SK-N-MC (cell line): ENCODE measurements around the gene TP53RK.
"Not testable (repeated sequence)": the region's sequence is repeated elsewhere in the genome, so short reads cannot be mapped to it uniquely, and the experiment has no call there.

Experiments used
- DNase-seq: peaks from one replicate; pipeline ENCODE4 v3.0.0-alpha.2; 2011; ENCODE audit warnings: low read depth, low spot score
- H3K27ac ChIP-seq: fragments of 200-600 bp; sonication (generic); 2 replicates; pipeline ENCODE4 v1.5.1; 2016; ENCODE audit warnings: mixed run types
- H3K36me3 ChIP-seq: fragments of 200-600 bp; sonication (generic); 2 replicates; pipeline ENCODE4 v1.6.1; 2017; ENCODE audit warnings: antibody characterized with exemption, low read length, mixed read lengths; ENCODE audit not compliant: insufficient read depth
- H3K4me3 ChIP-seq: fragments of 200-600 bp; sonication (generic); 2 replicates; pipeline ENCODE4 v1.5.1; 2016
- H3K9ac ChIP-seq: fragments of 200-600 bp; sonication (generic); 2 replicates; pipeline ENCODE4 v1.8.0; 2017; ENCODE audit warnings: mixed run types, mixed read lengths; ENCODE audit not compliant: insufficient read length
- H3K9me3 ChIP-seq: fragments of 200-600 bp; sonication (generic); 2 replicates; pipeline ENCODE4 v1.6.1; 2017; ENCODE audit warnings: low read depth, mild to moderate bottlenecking, antibody characterized with exemption, low read length, moderate library complexity, mixed read lengths
- EZH2 ChIP-seq: fragments of 200-600 bp; sonication (generic); IDR thresholded peaks from one replicate; pipeline ENCODE4 v1.6.1; 2017; ENCODE audit warnings: antibody characterized with exemption
- FOXP2 ChIP-seq: optimal IDR thresholded peaks from 2 replicates; pipeline ENCODE3; 2011; ENCODE audit warnings: mild to moderate bottlenecking, moderate library complexity; ENCODE audit not compliant: insufficient read depth; ENCODE audit errors: extremely low read length, control extremely low read depth
- POLR2AphosphoS5 ChIP-seq: IDR thresholded peaks from 2 replicates; pipeline ENCODE4 v1.6.1; 2012; ENCODE audit warnings: mild to moderate bottlenecking, low read depth, low read length, borderline replicate concordance

Gene TP53RK

GRCh38 chr20:46683011-46683667 is 6.1 kb downstream of the TP53RK start:
- Histone ChIP-seq H3K36me3 (peaks cover 26% of the 10 kb centered on the region), H3K27ac (no peak overlapping the region), H3K9me3 (no peaks in the 10 kb centered on the region), H3K4me3 (no peak overlapping the region), H3K9ac (no peak overlapping the region)
- DNase-seq = no peak
- TF ChIP-seq FOXP2 = no peak
- no peak for TF ChIP-seq POLR2AphosphoS5
- TF ChIP-seq EZH2 = no peak

DNA sequence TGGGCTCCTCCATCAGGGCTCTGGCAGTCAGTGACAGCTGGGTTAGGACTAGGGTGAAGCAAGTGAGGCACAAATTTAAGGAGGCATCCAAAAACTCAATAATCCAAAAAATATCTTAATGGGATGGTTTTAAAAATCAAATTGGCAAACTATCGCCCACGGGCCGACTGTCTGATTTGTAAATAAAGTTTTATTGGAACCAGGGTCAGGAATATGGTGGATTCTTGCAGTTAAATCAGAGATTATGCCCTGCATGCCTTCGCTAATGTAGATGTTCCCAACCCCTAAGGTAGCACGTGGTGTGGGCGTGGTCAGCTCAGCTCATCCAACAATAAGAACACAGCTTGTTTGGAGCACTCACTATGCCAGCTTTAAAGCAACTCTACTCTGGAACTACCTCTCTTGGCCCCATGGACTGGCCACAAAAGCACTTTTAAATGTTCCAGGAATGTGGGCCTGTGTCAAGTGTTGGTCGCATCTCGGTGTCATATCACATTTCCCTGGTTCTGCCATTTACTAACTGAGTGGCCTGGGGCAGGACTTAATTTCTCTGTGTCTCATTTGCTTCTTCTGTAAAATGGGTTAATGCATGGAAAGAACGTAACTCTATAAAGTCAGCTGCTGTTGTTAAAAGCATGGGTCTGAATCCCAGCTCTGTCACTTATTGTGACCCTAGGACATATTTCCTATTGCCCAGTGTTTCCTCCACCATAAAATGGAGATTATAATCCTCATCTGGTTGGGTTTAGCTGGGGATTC is 7.0 kb downstream of the TP53RK start:
- H3K9me3 ChIP-seq = no peaks in the 10 kb centered on the region
- no peak overlapping the region for H3K9ac ChIP-seq
- no peak for DNase-seq
- TF ChIP-seq FOXP2 (no peak), EZH2 (no peak), POLR2AphosphoS5 (no peak)
- H3K27ac ChIP-seq = no peak overlapping the region
- H3K4me3 ChIP-seq = no peak overlapping the region
- peaks cover 26% of the 10 kb centered on the region for H3K36me3 ChIP-seq

DNA sequence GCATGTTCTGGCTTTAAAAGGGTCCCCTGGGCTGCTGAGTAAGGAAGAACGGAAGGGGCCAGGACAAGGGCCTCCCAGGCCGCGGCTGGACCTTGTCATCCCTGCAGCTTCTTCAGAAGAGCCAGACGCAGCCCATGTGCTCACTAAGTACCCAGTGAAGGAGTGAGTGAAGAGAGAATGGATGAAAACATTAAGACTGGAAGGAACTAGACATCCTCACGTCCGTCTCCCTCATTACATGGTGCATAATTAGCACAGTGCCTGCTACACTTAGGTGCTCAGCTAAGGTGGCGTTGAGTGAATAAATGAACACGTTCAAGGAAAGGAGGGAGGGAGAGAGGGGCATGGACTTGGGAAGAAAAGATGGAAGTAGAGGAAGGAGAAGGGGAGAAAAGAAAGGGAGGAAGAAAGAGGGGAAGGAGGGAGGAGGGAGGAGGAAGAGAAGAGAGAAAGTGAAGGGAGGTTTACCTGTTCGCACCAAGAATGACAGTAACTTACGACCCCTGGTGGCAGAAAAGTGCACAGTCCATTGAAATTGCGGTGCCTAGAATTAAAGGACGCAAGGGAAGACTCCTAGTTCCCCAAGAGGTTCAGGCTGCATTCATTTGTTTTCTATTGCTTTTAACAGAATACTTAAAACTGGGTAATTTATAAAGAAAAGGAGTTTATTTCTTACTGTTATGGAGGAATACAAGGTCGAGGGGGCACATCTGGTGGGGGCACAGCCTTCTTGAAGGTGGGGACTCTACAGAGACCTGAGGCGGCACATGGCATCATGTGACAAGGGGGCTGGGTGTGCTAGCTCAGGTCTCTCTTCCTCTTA is 8.0 kb downstream of the TP53RK start:
- DNase-seq = no peak

DNA sequence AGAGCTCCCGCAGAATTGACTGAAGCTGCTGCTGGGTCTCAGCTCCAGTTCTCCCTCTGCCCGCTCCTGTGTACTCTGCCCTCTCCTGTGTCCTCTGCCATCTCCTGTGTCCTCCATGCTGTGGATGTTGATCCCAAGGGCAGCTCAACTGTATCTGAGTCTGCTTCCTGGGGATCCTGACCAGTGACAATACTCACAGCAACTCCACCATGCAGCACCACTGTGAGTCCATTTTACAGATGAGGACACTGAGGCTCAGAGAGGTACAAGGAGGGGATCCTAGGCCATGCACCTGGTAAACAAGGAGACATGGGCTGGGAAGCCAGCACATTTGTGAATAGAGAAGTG is 8.6 kb downstream of the TP53RK start:
- Histone ChIP-seq H3K9ac (no peak overlapping the region), H3K9me3 (no peaks in the 10 kb centered on the region), H3K36me3 (peaks cover 12% of the 10 kb centered on the region), H3K27ac (no peak overlapping the region), H3K4me3 (no peak overlapping the region)
- no peak for DNase-seq
- no peak for TF ChIP-seq FOXP2
- TF ChIP-seq EZH2 = no peak
- no peak for TF ChIP-seq POLR2AphosphoS5

More for the DNA sequence above, 8.0 kb downstream of the TP53RK start:
- TF ChIP-seq EZH2 = no peak
- TF ChIP-seq POLR2AphosphoS5 = no peak
- no peak for TF ChIP-seq FOXP2
- Histone ChIP-seq H3K27ac (no peak overlapping the region), H3K4me3 (no peak overlapping the region), H3K36me3 (peaks cover 18% of the 10 kb centered on the region), H3K9me3 (no peaks in the 10 kb centered on the region), H3K9ac (no peak overlapping the region)

GRCh38 chr20:46678516-46678915 is 10.7 kb downstream of the TP53RK start:
- Histone ChIP-seq H3K9me3 (no peaks in the 10 kb centered on the region), H3K4me3 (no peak overlapping the region), H3K27ac (no peak overlapping the region), H3K36me3 (no peaks in the 10 kb centered on the region), H3K9ac (no peak overlapping the region)
- no peak for TF ChIP-seq EZH2
- no peak for TF ChIP-seq FOXP2
- TF ChIP-seq POLR2AphosphoS5 = no peak
- no peak for DNase-seq

GRCh38 chr20:46677608-46678007 is 11.6 kb downstream of the TP53RK start:
- H3K36me3 ChIP-seq = no peaks in the 10 kb centered on the region
- TF ChIP-seq FOXP2 (no peak), EZH2 (no peak), POLR2AphosphoS5 (no peak)

DNA sequence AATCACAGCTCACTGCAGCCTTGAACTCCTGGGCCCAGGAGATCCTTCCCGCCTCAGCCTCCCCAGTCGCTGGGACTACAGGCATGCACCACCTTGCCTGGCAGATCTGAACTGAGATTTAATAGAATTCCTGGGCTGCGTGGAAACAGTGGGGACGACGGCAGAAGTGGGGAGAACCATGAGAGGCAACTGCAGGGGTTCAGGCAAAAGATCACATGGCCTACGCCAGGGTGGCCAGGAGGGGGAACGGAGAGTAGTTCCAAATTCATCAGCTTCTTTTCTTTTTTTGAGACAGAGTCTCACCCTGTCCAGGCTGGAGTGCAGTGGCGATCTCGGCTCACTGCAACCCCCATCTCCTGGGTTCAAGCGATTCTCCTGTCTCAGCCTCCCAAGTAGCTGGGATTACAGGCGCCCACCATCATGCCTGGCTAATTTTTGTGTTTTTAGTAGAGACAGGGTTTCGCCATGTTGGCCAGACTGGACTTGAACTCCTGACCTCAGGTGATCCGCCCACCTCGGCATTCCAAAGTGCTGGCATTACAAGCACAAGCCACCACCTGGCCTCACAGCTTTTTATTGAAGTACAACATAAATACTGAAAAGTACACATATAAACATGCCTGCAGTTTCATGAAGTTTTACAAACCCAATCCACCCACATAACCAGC is 12.5 kb downstream of the TP53RK start:
- not testable (repeated sequence) for DNase-seq, H3K36me3 ChIP-seq, H3K9me3 ChIP-seq, H3K27ac ChIP-seq, H3K4me3 ChIP-seq, H3K9ac ChIP-seq

More at GRCh38 chr20:46677608-46678007, 11.6 kb downstream of the TP53RK start:
- Histone ChIP-seq H3K4me3 (no peak overlapping the region), H3K27ac (no peak overlapping the region), H3K9ac (no peak overlapping the region), H3K9me3 (no peaks in the 10 kb centered on the region)
- no peak for DNase-seq

- Histone ChIP-seq H3K4me3 (no peak overlapping the region), H3K9ac (no peak overlapping the region), H3K9me3 (no peaks in the 10 kb centered on the region), H3K36me3 (no peaks in the 10 kb centered on the region), H3K27ac (no peak overlapping the region)
- no peak for TF ChIP-seq FOXP2
- TF ChIP-seq POLR2AphosphoS5 = no peak
- no peak for DNase-seq
These were observed 14.8 kb downstream of the TP53RK start for GRCh38 chr20:46674253-46675083.
